ENCODE measurements around the gene ALDH1B1. TPM values are rescaled to one million over a fixed set of nuclear protein-coding genes. Genes with fewer than 3 reads are reported as not detected.

The ALDH1B1 gene
- total and polyA plus RNA-seq, 9 of the 15 experiments (the other 6 are each of a cell fraction or from before 2014, with no cell fraction given), result 8.6 to 46.5 (median 30.8) TPM

- TF ChIP-seq DEAF1 (CRISPR knock-in tag; IDR thresholded peaks at IDR 0.05) (peak; percentile 67), MCM3 (IDR thresholded peaks at IDR 0.05) (no peak), STAG1 (CRISPR knock-in tag; IDR thresholded peaks at IDR 0.05; ENCODE audit: borderline replicate concordance) (peak; percentile 84; the same call in 1 of the 2 replicates), RBM17 (IDR thresholded peaks at IDR 0.05; ENCODE audit: borderline replicate concordance, low read depth, low read length) (no peak), NUFIP1 (IDR thresholded peaks at IDR 0.05; ENCODE audit: partially characterized antibody) (no peak), NFE2L1 (tag; IDR thresholded peaks at IDR 0.05; ENCODE audit: borderline replicate concordance, low read depth) (no peak), FOXK2 (conservative IDR thresholded peaks at IDR 0.05 in 1 of 2, IDR thresholded peaks at IDR 0.05 in 1 of 2; ENCODE audit: low read depth in 2 of 2) (peak in 1 of 2 experiments; percentile 46; a peak in 1 of 4 replicates), PTRF (tag; IDR thresholded peaks at IDR 0.05) (no peak), ETS1 (conservative IDR thresholded peaks at IDR 0.05; ENCODE audit: control insufficient read depth, low read depth, low read length) (no peak), DMBX1 (CRISPR knock-in tag; IDR thresholded peaks at IDR 0.05; ENCODE audit: borderline replicate concordance) (no peak), PHB2 (IDR thresholded peaks at IDR 0.05; ENCODE audit: low read depth) (no peak), CBX5 (IDR thresholded peaks at IDR 0.05; ENCODE audit: borderline replicate concordance, low read depth) (no peak), E2F6 (IDR thresholded peaks at IDR 0.05; ENCODE audit: borderline replicate concordance in 1 of 2, extremely low read depth in 1 of 2, insufficient read depth in 1 of 2, insufficient read length in 1 of 2, low read depth in 1 of 2, low read length in 1 of 2, poor library complexity in 1 of 2, severe bottlenecking in 1 of 2) (no peak), ZNF174 (CRISPR knock-in tag; IDR thresholded peaks at IDR 0.05) (no peak), RCOR1 (IDR thresholded peaks at IDR 0.05; ENCODE audit: borderline replicate concordance in 1 of 2, low read depth in 2 of 2, low read length in 2 of 2) (no peak), ZNF696 (CRISPR knock-in tag; conservative IDR thresholded peaks at IDR 0.05) (no peak), NRF1 (conservative IDR thresholded peaks at IDR 0.05 in 1 of 2, IDR thresholded peaks at IDR 0.05 in 1 of 2) (no peak), CBX2 (IDR thresholded peaks at IDR 0.05; ENCODE audit: insufficient read depth, low read length, poor library complexity, severe bottlenecking) (no peak), ZNF668 (CRISPR knock-in tag; IDR thresholded peaks at IDR 0.05) (no peak), SETDB1 (IDR thresholded peaks at IDR 0.05; ENCODE audit: low read length) (no peak), SREBF2 (CRISPR knock-in tag; IDR thresholded peaks at IDR 0.05) (no peak), KLF16 (IDR thresholded peaks at IDR 0.05) (no peak), CBX1 (IDR thresholded peaks at IDR 0.05; ENCODE audit: low read depth) (no peak), PML (IDR thresholded peaks at IDR 0.05; ENCODE audit: low read length) (no peak), ZNF766 (CRISPR knock-in tag; conservative IDR thresholded peaks at IDR 0.05) (no peak), TCFL5 (CRISPR knock-in tag; conservative IDR thresholded peaks at IDR 0.05) (no peak)
These were observed 29.5 kb upstream of the ALDH1B1 start (continued) for GRCh38 chr9:38362852-38363588.
